ENCODE data around the gene CLDN4. TPM values are rescaled to one million over a fixed set of nuclear protein-coding genes. Genes with fewer than 3 reads are reported as not detected.

CLDN4 gene
- total and polyA plus RNA-seq, 2 experiments from 2014 or later: 11.6 to 19.4 TPM

- TF ChIP-seq REST (IDR thresholded peaks at IDR 0.05; ENCODE audit: unreplicated experiment) (peak; percentile 65), STAT1 (IDR thresholded peaks at IDR 0.05; ENCODE audit: unreplicated experiment) (no peak)
Measured at GRCh38 chr7:73811760-73812168, 19.0 kb upstream of the CLDN4 start (continued).

GRCh38 chr7:73812996-73813395 is 17.8 kb upstream of the CLDN4 start:
- H3K4me2 ChIP-seq: no peak overlapping the region
- H3K27me3 ChIP-seq (ENCODE audit: insufficient read depth): no peaks in the 10 kb centered on the region
- Mint-ChIP-seq H3K27ac (no peak overlapping the region), H3K36me3 (ENCODE audit: low read depth) (no peaks in the 10 kb centered on the region), H3K9me3 (peaks cover 2% of the 10 kb centered on the region; the same call in 1 of the 3 replicates), H3K27me3 (ENCODE audit: insufficient read depth, low read depth, poor library complexity) (peaks cover 11% of the 10 kb centered on the region), H3K4me1 (peaks cover 2% of the 10 kb centered on the region), H3K4me3 (no peak overlapping the region)
- no peaks in the 10 kb centered on the region for H3K79me2 ChIP-seq (replicated peaks; ENCODE audit: insufficient read depth)
- TF ChIP-seq ETS1 (IDR thresholded peaks at IDR 0.05) (no peak), EZH2 (IDR thresholded peaks at IDR 0.05; ENCODE audit: low read depth, unreplicated experiment) (no peak), JUNB (IDR thresholded peaks at IDR 0.05; ENCODE audit: unreplicated experiment) (no peak), REST (IDR thresholded peaks at IDR 0.05; ENCODE audit: unreplicated experiment) (no peak), CTCF (conservative IDR thresholded peaks at IDR 0.05; ENCODE audit: low read depth in 2 of 2) (no peak), NANOG (IDR thresholded peaks at IDR 0.05; ENCODE audit: borderline replicate concordance) (no peak), POLR2AphosphoS5 (IDR thresholded peaks at IDR 0.05; ENCODE audit: low read depth) (no peak)
- TF ChIP-seq, protein P1, sequence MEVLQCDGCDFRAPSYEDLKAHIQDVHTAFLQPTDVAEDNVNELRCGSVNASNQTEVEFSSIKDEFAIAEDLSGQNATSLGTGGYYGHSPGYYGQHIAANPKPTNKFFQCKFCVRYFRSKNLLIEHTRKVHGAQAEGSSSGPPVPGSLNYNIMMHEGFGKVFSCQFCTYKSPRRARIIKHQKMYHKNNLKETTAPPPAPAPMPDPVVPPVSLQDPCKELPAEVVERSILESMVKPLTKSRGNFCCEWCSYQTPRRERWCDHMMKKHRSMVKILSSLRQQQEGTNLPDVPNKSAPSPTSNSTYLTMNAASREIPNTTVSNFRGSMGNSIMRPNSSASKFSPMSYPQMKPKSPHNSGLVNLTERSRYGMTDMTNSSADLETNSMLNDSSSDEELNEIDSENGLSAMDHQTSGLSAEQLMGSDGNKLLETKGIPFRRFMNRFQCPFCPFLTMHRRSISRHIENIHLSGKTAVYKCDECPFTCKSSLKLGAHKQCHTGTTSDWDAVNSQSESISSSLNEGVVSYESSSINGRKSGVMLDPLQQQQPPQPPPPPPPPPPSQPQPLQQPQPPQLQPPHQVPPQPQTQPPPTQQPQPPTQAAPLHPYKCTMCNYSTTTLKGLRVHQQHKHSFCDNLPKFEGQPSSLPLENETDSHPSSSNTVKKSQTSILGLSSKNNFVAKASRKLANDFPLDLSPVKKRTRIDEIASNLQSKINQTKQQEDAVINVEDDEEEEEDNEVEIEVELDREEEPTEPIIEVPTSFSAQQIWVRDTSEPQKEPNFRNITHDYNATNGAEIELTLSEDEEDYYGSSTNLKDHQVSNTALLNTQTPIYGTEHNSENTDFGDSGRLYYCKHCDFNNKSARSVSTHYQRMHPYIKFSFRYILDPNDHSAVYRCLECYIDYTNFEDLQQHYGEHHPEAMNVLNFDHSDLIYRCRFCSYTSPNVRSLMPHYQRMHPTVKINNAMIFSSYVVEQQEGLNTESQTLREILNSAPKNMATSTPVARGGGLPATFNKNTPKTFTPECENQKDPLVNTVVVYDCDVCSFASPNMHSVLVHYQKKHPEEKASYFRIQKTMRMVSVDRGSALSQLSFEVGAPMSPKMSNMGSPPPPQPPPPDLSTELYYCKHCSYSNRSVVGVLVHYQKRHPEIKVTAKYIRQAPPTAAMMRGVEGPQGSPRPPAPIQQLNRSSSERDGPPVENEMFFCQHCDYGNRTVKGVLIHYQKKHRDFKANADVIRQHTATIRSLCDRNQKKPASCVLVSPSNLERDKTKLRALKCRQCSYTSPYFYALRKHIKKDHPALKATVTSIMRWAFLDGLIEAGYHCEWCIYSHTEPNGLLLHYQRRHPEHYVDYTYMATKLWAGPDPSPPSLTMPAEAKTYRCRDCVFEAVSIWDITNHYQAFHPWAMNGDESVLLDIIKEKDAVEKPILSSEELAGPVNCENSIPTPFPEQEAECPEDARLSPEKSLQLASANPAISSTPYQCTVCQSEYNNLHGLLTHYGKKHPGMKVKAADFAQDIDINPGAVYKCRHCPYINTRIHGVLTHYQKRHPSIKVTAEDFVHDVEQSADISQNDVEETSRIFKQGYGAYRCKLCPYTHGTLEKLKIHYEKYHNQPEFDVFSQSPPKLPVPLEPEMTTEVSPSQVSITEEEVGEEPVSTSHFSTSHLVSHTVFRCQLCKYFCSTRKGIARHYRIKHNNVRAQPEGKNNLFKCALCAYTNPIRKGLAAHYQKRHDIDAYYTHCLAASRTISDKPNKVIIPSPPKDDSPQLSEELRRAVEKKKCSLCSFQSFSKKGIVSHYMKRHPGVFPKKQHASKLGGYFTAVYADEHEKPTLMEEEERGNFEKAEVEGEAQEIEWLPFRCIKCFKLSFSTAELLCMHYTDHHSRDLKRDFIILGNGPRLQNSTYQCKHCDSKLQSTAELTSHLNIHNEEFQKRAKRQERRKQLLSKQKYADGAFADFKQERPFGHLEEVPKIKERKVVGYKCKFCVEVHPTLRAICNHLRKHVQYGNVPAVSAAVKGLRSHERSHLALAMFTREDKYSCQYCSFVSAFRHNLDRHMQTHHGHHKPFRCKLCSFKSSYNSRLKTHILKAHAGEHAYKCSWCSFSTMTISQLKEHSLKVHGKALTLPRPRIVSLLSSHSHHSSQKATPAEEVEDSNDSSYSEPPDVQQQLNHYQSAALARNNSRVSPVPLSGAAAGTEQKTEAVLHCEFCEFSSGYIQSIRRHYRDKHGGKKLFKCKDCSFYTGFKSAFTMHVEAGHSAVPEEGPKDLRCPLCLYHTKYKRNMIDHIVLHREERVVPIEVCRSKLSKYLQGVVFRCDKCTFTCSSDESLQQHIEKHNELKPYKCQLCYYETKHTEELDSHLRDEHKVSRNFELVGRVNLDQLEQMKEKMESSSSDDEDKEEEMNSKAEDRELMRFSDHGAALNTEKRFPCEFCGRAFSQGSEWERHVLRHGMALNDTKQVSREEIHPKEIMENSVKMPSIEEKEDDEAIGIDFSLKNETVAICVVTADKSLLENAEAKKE (CRISPR knock-in tag; IDR thresholded peaks at IDR 0.05): no peak
- H3K4me3 ChIP-seq: no peak overlapping the region
- DNase-seq (ENCODE audit: low spot score): no peak
- no peak overlapping the region for H3K27ac ChIP-seq (ENCODE audit: low read depth)
- H3K4me1 ChIP-seq (ENCODE audit: insufficient read depth): no peaks in the 10 kb centered on the region
- H3K36me3 ChIP-seq (ENCODE audit: insufficient read depth): no peaks in the 10 kb centered on the region
- H3F3A ChIP-seq (replicated peaks; ENCODE audit: low read depth): no peaks in the 10 kb centered on the region
- no peak overlapping the region for H2AFZ ChIP-seq
- no peaks in the 10 kb centered on the region for H3K9me2 ChIP-seq (ENCODE audit: insufficient read depth)
- ATAC-seq: no peak
- no peaks in the 10 kb centered on the region for H4K20me1 ChIP-seq (replicated peaks; ENCODE audit: insufficient read depth)
